ENCODE results near the gene BRD4. TPM values are rescaled to one million over a fixed set of nuclear protein-coding genes. Genes with fewer than 3 reads are reported as not detected.

BRD4 gene
- total RNA-seq, 2 experiments from 2014 or later = 33.6 to 143 TPM

DNA sequence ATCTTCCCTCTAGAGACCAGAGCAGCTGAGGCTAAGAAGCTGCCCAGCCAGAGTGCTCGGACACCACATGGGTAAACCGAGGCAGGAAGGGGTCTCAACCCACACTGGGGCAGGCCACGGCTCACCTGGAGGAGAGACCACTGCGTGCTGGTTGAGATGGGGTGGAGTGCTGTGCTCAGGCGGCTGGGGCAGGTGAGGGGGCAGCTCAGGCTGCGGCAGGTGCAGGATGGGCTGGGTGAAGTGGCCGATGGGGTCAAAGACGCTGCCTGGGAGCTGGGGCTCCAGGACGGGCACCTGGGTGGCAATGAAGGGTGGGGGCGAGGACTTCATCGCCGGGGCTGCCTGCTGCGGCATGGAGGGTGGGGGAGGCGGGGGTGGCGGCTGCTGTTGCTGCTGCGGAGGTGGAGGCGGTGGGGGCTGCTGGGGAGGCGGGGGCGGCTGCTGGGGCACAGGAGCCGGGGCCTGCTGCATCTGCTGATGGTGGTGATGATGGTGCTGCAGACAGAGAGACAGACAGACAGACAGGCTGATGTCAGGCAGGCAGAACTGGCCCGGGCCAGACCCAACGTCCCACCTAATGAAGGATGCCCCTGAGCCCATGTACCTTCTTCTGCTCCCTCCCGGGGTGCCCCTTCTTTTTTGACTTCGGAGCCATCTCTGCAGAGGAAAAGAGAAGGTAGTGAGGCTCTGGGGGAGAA is 88.1 kb downstream of the BRD4 start:
- no peak for DNase-seq (ENCODE audit: low spot score)
- Histone ChIP-seq H3K79me2 (ENCODE audit: insufficient read depth, low read depth, low read length) (no peaks in the 10 kb centered on the region), H3K4me1 (ENCODE audit: insufficient read depth, low read length, poor library complexity, severe bottlenecking) (no peaks in the 10 kb centered on the region), H3K9me3 (ENCODE audit: low read length) (no peaks in the 10 kb centered on the region), H4K20me1 (ENCODE audit: insufficient read depth, low read length) (no peaks in the 10 kb centered on the region), H3K4me3 (ENCODE audit: low read depth, low read length, poor library complexity, severe bottlenecking) (no peak overlapping the region), H3K4me2 (ENCODE audit: low read length) (no peak overlapping the region), H3K9me2 (ENCODE audit: insufficient read depth, low read length) (no peaks in the 10 kb centered on the region), H3K27ac (ENCODE audit: low read depth, low read length, poor library complexity, severe bottlenecking) (no peak overlapping the region), H2AFZ (ENCODE audit: low read length) (no peak overlapping the region), H3K36me3 (ENCODE audit: insufficient read depth, low read length) (peaks cover 91% of the 10 kb centered on the region)
- ChIA-PET POLR2A (no interaction called here), CTCF (ENCODE audit: unreplicated experiment) (no interaction called here)
- TF ChIP-seq CTCF (conservative IDR thresholded peaks at IDR 0.05; ENCODE audit: low read length) (no peak), EZH2phosphoT487 (IDR thresholded peaks at IDR 0.05; ENCODE audit: borderline replicate concordance, low read depth, low read length) (no peak)
- intact Hi-C loops (cut with micrococcal nuclease; ENCODE audit: unreplicated experiment) = no loop called here
- no TSS peak for BruUV-seq (replicated peaks)

- no peaks in the 10 kb centered on the region for H3K9me2 ChIP-seq (ENCODE audit: insufficient read depth, low read length)
- no peak overlapping the region for H3K4me3 ChIP-seq (ENCODE audit: low read depth, low read length, poor library complexity, severe bottlenecking)
- H2AFZ ChIP-seq (ENCODE audit: low read length) = no peak overlapping the region
- no peak for DNase-seq (ENCODE audit: low spot score)
- H4K20me1 ChIP-seq (ENCODE audit: insufficient read depth, low read length) = no peaks in the 10 kb centered on the region
- H3K36me3 ChIP-seq (ENCODE audit: insufficient read depth, low read length) = peaks cover 90% of the 10 kb centered on the region
- ChIA-PET CTCF (ENCODE audit: unreplicated experiment) (interaction anchor here (0.6 kb wide), 1 partner anchor 9 kb away, joined by 11 read pairs; no protein-coding TSS in a partner anchor), POLR2A (no interaction called here)
- intact Hi-C loops (cut with micrococcal nuclease; ENCODE audit: unreplicated experiment) = no loop called here
- BruUV-seq (replicated peaks) = no TSS peak
- no peak for TF ChIP-seq EZH2phosphoT487 (IDR thresholded peaks at IDR 0.05; ENCODE audit: borderline replicate concordance, low read depth, low read length)
- TF ChIP-seq CTCF (conservative IDR thresholded peaks at IDR 0.05; ENCODE audit: low read length) = no peak
- no peaks in the 10 kb centered on the region for H3K9me3 ChIP-seq (ENCODE audit: low read length)
- H3K79me2 ChIP-seq (ENCODE audit: insufficient read depth, low read depth, low read length) = no peaks in the 10 kb centered on the region
- no peak overlapping the region for H3K4me2 ChIP-seq (ENCODE audit: low read length)
- H3K27ac ChIP-seq (ENCODE audit: low read depth, low read length, poor library complexity, severe bottlenecking) = no peak overlapping the region
- H3K4me1 ChIP-seq (ENCODE audit: insufficient read depth, low read length, poor library complexity, severe bottlenecking) = no peaks in the 10 kb centered on the region
These were observed 88.9 kb downstream of the BRD4 start for GRCh38 chr19:15243236-15243957.

Measured in OCI-LY7 (cell line).